Measurements from ENCODE around the gene HIBCH. TPM values are rescaled to one million over a fixed set of nuclear protein-coding genes. Genes with fewer than 3 reads are reported as not detected.

Gene HIBCH
- total and polyA plus RNA-seq, 2 donors (not counting 3 experiments of a cell fraction or from before 2014, with no cell fraction given): 6.4 to 24.7 TPM

DNA sequence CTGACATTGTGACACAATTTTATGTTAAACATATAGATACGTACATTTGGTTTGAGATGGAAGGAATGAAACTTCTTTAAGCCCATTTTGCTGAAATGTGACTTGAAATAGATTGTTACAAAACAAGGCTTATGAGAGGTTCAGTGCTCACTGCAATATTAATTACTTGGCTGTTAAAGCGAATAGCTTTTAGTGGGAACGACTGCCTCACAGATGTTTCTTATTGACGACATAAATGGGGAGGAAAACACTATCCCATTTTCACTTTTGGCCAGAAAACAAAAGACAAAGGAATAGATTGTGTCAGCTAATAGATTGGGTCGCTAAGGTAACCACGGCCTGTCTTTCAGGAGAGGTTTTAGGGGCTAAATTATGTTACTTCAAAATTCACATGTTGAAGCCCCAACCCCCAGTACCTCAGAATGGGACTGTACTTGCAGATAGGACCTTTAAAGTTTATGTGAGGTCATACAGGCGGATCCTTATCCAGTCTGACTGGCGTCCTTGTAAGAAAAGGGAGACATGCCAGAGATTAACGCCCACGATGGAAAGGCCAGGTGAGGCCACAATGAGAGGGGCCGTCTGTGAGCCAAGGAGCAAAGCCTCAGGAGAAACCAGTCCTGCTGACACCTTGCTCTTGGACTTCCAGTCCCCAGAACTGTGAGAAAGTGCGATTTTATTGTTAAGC, 34.5 kb upstream of the HIBCH start:
- no peaks in the 10 kb centered on the region for H3K4me1 ChIP-seq (ENCODE audit: control insufficient read depth, extremely low read depth, insufficient read depth, low read length)
- no peaks in the 10 kb centered on the region for H3K9me1 ChIP-seq (replicated peaks; ENCODE audit: control insufficient read depth, extremely low read depth, insufficient read depth, low read length)
- H3K9ac ChIP-seq (replicated peaks; ENCODE audit: extremely low read depth, insufficient read depth, low read length): no peak overlapping the region
- FAIRE-seq (no peak), DNase-seq (ENCODE audit: low read depth, low spot score) (no peak)
- no peak overlapping the region for H3K4me3 ChIP-seq (replicated peaks in 1 of 3; ENCODE audit: insufficient read depth in 1 of 3, low read depth in 1 of 3, low read length in 3 of 3)
- H4K20me1 ChIP-seq (replicated peaks; ENCODE audit: control insufficient read depth, extremely low read depth, insufficient read depth, low read length): peaks cover 3% of the 10 kb centered on the region
- POLR2A ChIA-PET: interaction anchor here (0.5 kb wide), 1 partner anchor 23 kb away, joined by 3 read pairs; no protein-coding TSS in a partner anchor
- dilution Hi-C loops (cut with MboI; ENCODE audit: extremely low pct_ligation_motif_present, low sequenced_read_pairs) (no loop called here), intact Hi-C loops (cut with micrococcal nuclease) (no loop called here)
- CTCF ChIA-PET: interaction anchor here (1.0 to 3.8 kb wide), 3 partner anchors 10 to 25 kb away, joined by 3 to 20 read pairs (median 7); no protein-coding TSS in a partner anchor
- no peak overlapping the region for H3K27ac ChIP-seq (ENCODE audit: insufficient read depth, low read depth, low read length)
- H3K36me3 ChIP-seq (ENCODE audit: control insufficient read depth in 2 of 2, extremely low read depth in 1 of 2, insufficient read depth in 2 of 2, low read length in 2 of 2): no peaks in the 10 kb centered on the region
- H3K4me2 ChIP-seq (ENCODE audit: insufficient read depth, low read length): no peak overlapping the region
- H2AFZ ChIP-seq (ENCODE audit: low read depth, low read length): no peak overlapping the region
- no TSS peak for BruUV-seq (replicated peaks)
- no peak for TF ChIP-seq JUN (IDR thresholded peaks at IDR 0.05; ENCODE audit: borderline replicate concordance, insufficient read depth, insufficient read length, low read depth)
- H3K27me3 ChIP-seq (ENCODE audit: control insufficient read depth in 2 of 2, insufficient read depth in 2 of 2, low read length in 2 of 2): no peaks in the 10 kb centered on the region
- peaks cover 35% of the 10 kb centered on the region for H3K79me2 ChIP-seq (ENCODE audit: control insufficient read depth, insufficient read depth, low read length)
- H3K9me3 ChIP-seq (replicated peaks; ENCODE audit: control insufficient read depth, insufficient read depth, low read length): no peaks in the 10 kb centered on the region

DNA sequence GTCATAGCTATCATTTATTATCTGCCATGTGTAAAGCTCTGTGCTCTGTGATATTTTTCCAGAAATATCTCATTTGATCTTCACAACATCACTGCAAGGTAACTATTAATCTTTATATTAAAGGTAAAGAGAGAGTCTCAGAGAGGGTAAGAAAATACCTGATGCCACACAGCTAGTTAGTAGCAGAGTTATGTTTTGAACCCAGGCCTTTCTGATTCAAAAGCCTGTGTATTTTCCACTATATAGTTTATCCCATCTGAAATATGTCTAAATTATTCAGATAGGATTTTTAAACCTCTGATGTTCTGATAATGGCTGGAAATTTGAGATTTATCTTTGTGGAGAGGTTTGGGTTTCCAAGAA, 33.9 kb upstream of the HIBCH start:
- dilution Hi-C loops (cut with MboI; ENCODE audit: extremely low pct_ligation_motif_present, low sequenced_read_pairs) (no loop called here), intact Hi-C loops (cut with micrococcal nuclease) (no loop called here)
- H3K36me3 ChIP-seq (ENCODE audit: control insufficient read depth in 2 of 2, extremely low read depth in 1 of 2, insufficient read depth in 2 of 2, low read length in 2 of 2): no peaks in the 10 kb centered on the region
- no peak overlapping the region for H3K27ac ChIP-seq (ENCODE audit: insufficient read depth, low read depth, low read length)
- no peak overlapping the region for H2AFZ ChIP-seq (ENCODE audit: low read depth, low read length)
- H3K4me3 ChIP-seq (replicated peaks in 1 of 3; ENCODE audit: insufficient read depth in 1 of 3, low read depth in 1 of 3, low read length in 3 of 3): no peak overlapping the region
- no peak for DNase-seq (ENCODE audit: low read depth, low spot score)
- no peaks in the 10 kb centered on the region for H3K9me1 ChIP-seq (replicated peaks; ENCODE audit: control insufficient read depth, extremely low read depth, insufficient read depth, low read length)
- H4K20me1 ChIP-seq (replicated peaks; ENCODE audit: control insufficient read depth, extremely low read depth, insufficient read depth, low read length): peaks cover 3% of the 10 kb centered on the region
- H3K79me2 ChIP-seq (ENCODE audit: control insufficient read depth, insufficient read depth, low read length): peaks cover 35% of the 10 kb centered on the region
- ChIA-PET CTCF (interaction anchor here (1.0 to 3.8 kb wide), 2 partner anchors 9 to 25 kb away, joined by 3 to 20 read pairs; no protein-coding TSS in a partner anchor), POLR2A (no interaction called here)
- H3K4me2 ChIP-seq (ENCODE audit: insufficient read depth, low read length): no peak overlapping the region
- no peaks in the 10 kb centered on the region for H3K27me3 ChIP-seq (ENCODE audit: control insufficient read depth in 2 of 2, insufficient read depth in 2 of 2, low read length in 2 of 2)
- H3K9me3 ChIP-seq (replicated peaks; ENCODE audit: control insufficient read depth, insufficient read depth, low read length): no peaks in the 10 kb centered on the region
- FAIRE-seq: no peak
- no peak overlapping the region for H3K9ac ChIP-seq (replicated peaks; ENCODE audit: extremely low read depth, insufficient read depth, low read length)
- no TSS peak for BruUV-seq (replicated peaks)
- TF ChIP-seq FOS (IDR thresholded peaks at IDR 0.05; ENCODE audit: borderline replicate concordance, insufficient read depth, low read length): no peak
- TF ChIP-seq, protein P1, sequence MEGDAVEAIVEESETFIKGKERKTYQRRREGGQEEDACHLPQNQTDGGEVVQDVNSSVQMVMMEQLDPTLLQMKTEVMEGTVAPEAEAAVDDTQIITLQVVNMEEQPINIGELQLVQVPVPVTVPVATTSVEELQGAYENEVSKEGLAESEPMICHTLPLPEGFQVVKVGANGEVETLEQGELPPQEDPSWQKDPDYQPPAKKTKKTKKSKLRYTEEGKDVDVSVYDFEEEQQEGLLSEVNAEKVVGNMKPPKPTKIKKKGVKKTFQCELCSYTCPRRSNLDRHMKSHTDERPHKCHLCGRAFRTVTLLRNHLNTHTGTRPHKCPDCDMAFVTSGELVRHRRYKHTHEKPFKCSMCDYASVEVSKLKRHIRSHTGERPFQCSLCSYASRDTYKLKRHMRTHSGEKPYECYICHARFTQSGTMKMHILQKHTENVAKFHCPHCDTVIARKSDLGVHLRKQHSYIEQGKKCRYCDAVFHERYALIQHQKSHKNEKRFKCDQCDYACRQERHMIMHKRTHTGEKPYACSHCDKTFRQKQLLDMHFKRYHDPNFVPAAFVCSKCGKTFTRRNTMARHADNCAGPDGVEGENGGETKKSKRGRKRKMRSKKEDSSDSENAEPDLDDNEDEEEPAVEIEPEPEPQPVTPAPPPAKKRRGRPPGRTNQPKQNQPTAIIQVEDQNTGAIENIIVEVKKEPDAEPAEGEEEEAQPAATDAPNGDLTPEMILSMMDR (IDR thresholded peaks at IDR 0.05; ENCODE audit: extremely low read depth in 1 of 2, insufficient read depth in 1 of 2, low read depth in 1 of 2, low read length in 2 of 2): no peak
- no peak for TF ChIP-seq POLR2A (IDR thresholded peaks at IDR 0.05; ENCODE audit: low read depth, low read length)
- TF ChIP-seq EZH2 (IDR thresholded peaks at IDR 0.05; ENCODE audit: borderline replicate concordance, low read depth, low read length, severe bottlenecking): no peak
- TF ChIP-seq MYC (IDR thresholded peaks at IDR 0.05; ENCODE audit: low read depth, low read length): no peak
- no peak for TF ChIP-seq GATA2 (IDR thresholded peaks at IDR 0.05; ENCODE audit: insufficient read depth, insufficient read length, low read depth, low read length)
- H3K4me1 ChIP-seq (ENCODE audit: control insufficient read depth, extremely low read depth, insufficient read depth, low read length): no peaks in the 10 kb centered on the region
